RPMI7951 (cell line): ENCODE measurements around the gene FRZB. TPM values are rescaled to one million over a fixed set of nuclear protein-coding genes. Genes with fewer than 3 reads are reported as not detected.
"Not testable (repeated sequence)": the region's sequence is repeated elsewhere in the genome, so short reads cannot be mapped to it uniquely, and the experiment has no call there.

Source experiments
- DNase-seq: peaks from one replicate; pipeline ENCODE4 v3.0.0-alpha.2; 2012; ENCODE audit warnings: low read depth
- total RNA-seq: library from RNA; depleted of rRNA; stranded (reverse); fragments of >200 nt; shearing (Covaris generic); gene quantifications from 2 replicates; pipeline ENCODE4 v1.2.3, GENCODE V29; 2014

The FRZB gene
- total RNA-seq, 1 experiment from 2014 or later, result 1.6 TPM

- DNase-seq, result no peak
Measured at GRCh38 chr2:182890773-182891378, 24.4 kb upstream of the FRZB start.

- DNase-seq, result no peak
Measured at GRCh38 chr2:182890305-182890704, 23.9 kb upstream of the FRZB start.

GRCh38 chr2:182887753-182888415, 21.4 kb upstream of the FRZB start:
- DNase-seq, result no peak

GRCh38 chr2:182887093-182887492, 20.7 kb upstream of the FRZB start:
- DNase-seq, result no peak

GRCh38 chr2:182885771-182886170, 19.3 kb upstream of the FRZB start:
- no peak for DNase-seq

- DNase-seq, result peak; percentile 11
Measured at GRCh38 chr2:182883451-182883850, 17.0 kb upstream of the FRZB start.

- not testable (repeated sequence) for DNase-seq
Measured at GRCh38 chr2:182880100-182880499, 13.7 kb upstream of the FRZB start.

- not testable (repeated sequence) for DNase-seq
Measured at GRCh38 chr2:182876653-182877052, 10.2 kb upstream of the FRZB start.

DNA sequence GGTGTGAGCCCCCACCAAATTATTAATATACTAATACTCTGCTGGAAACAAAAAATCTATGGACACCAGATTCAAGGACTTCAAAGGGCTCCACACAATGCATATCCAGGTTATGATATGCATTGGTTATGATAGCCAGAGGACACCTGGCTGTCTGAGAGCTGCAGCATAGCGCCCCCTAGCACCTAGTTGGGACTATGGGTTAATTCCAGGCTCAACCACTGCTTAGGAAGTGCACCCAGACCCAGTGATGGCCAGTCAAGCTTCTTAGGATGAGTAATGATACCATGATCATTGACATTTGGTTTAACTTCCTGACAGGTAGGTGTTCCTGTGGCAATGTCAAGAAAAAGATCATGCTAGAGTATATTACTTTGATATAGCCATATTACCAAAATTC, 3.8 kb upstream of the FRZB start:
- DNase-seq, result no peak

- no peak for DNase-seq
Measured at GRCh38 chr2:182868054-182868796, 1.8 kb upstream of the FRZB start.

GRCh38 chr2:182867426-182868053, 1.1 kb upstream of the FRZB start:
- DNase-seq, result no peak

- DNase-seq, result no peak
Measured at GRCh38 chr2:182866095-182866460, 359 bp downstream of the FRZB start.

- no peak for DNase-seq
Measured at GRCh38 chr2:182864949-182865570, 1.4 kb downstream of the FRZB start.

DNA sequence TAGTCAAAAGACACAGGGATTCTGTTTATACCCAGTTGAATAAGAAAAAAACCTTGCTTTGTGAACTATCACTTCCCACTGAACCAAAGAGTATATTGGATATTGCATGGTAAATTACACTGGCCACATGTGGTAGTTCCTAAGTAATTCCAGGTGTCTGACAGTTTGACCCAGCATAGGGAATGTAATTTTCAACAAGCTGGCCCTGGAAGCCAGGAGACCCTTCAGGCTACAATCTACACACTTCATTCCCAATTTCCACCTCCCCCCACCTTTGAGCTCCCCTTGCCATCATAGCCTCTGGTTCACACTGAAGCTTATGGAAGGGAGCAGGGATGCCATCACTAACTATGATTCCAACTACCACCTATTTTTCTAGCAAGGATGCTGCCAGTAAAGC, 2.8 kb downstream of the FRZB start:
- DNase-seq, result peak; percentile 31

- no peak for DNase-seq
Measured at GRCh38 chr2:182862091-182862490, 4.3 kb downstream of the FRZB start.

- DNase-seq, result no peak
Measured at GRCh38 chr2:182860858-182861257, 5.6 kb downstream of the FRZB start.

DNA sequence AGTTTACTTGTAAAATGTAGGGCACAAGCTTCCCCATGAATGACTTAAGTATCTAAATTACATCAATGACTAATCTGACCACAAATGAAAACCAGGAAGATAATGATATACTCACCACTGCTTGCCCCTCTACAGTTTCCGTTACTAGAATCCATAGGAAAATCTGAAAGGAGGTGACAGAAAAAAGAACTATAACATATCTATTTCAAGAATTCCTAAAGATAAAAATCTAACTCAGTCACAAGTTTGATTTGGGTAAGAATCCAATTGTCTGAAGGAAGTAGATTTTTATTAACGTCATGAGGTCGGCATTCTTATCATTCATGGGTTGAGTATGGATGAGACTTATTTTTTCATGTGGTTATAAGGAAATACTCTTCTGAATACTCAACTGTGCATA, 7.8 kb downstream of the FRZB start:
- peak; percentile 60 for DNase-seq

GRCh38 chr2:182855376-182855775, 11.1 kb downstream of the FRZB start:
- DNase-seq, result no peak

DNA sequence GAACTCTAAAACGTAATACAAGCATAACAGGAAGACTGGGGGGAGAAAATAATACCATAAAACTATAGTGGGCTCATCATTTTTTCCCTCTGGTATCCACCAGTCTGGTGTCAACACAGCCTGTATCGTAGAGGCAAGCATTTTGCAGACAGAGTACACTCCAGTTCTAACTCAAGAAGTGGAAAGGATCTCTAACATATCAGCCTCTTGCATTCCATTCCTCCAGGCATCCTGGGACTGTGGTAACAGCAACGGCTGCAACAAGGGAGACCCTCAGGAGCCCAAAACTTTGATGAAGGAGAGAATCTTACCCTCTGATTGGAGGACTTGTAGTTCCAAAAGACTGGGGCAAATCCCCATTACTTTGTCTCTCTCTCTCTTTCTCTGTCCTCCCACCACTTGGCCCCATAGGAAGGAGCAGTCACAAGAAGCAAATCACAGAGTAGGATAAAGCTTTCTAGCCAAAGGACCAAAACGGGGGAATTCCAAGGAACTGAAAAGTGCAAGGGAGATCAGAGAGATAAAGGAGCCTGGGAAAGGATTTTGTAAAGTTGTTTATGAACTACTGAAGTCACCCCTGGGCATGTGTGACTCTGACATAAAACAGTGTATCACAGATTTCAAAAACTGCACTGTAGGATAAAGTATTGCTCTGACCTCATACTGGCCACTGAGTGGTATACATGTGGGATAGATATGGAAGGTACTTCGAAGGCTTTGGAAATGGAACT, 11.9 kb downstream of the FRZB start:
- peak; percentile 48 for DNase-seq

DNA sequence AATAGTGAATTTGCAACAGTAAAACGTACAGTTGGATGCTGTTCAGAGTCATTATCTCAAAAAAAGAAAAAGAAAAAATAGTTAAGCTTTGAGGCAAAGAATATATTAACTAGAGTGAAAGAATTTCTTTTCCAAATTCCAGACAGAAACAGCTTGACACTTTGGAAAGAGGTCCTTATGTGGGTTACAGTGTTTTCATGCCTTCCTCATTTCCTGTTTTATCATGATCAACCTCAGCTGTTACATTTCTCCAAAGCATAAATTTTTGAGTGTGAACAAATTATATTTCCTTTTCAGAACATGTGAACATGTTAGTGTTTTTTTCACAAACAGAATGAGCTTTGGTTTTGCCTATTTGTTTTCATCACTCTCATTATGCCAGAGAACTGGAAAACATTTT, 13.6 kb downstream of the FRZB start:
- DNase-seq, result no peak

DNA sequence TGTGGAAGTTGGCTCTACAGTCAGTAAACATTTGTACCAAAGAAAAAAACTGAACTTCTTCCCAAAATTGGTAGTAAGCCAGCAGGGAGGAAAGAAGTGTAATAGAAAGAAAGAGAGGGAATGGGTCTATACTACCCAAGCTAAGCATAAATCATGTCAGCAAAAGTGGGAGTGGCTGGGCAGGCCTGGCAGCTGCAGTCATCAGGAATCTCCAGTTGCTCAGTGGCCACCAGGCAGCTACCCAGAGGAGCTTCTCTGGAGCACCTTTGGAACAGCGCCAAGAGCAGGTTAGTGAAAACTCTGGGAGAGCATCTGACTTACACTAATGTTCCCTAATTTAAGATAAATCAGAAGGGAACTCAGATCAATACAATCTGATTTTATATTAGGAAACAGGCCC, 14.3 kb downstream of the FRZB start:
- peak; percentile 47 for DNase-seq
